Liver (tissue), 9 donors: ENCODE results near the gene COQ8B. TPM values are rescaled to one million over a fixed set of nuclear protein-coding genes. Genes with fewer than 3 reads are reported as not detected.

Experiments used
- DNase-seq: peaks from one replicate; pipeline ENCODE4 v3.0.0-alpha.2; 2017; ENCODE audit warnings: low spot score
- H3K27ac ChIP-seq, 2 donors: one replicate each; pipeline ENCODE4 v1.7.0; 2013; ENCODE audit warnings: inconsistent platforms in 2 of 2, low read length in 2 of 2, control low read depth in 1 of 2, low read depth in 1 of 2, mild to moderate bottlenecking in 1 of 2
- H3K27me3 ChIP-seq, 4 donors: one replicate each; pipeline versions ENCODE4 v1.6.1 to v1.7.0; 2013; ENCODE audit warnings: low read length in 3 of 4, inconsistent platforms in 1 of 4, mild to moderate bottlenecking in 1 of 4, moderate library complexity in 1 of 4; ENCODE audit not compliant: control insufficient read depth in 4 of 4, insufficient read depth in 4 of 4
- H3K36me3 ChIP-seq, 4 donors: one replicate each; pipeline versions ENCODE4 v1.6.1 to v1.7.0; 2013; ENCODE audit warnings: low read length in 3 of 4, mild to moderate bottlenecking in 3 of 4, low read depth in 1 of 4, moderate library complexity in 1 of 4; ENCODE audit not compliant: control insufficient read depth in 4 of 4, insufficient read depth in 3 of 4
- H3K4me1 ChIP-seq, 4 donors: one replicate each; pipeline versions ENCODE4 v1.6.1 to v1.7.0; 2013; ENCODE audit warnings: low read length in 3 of 4, mild to moderate bottlenecking in 3 of 4, moderate library complexity in 1 of 4; ENCODE audit not compliant: control insufficient read depth in 4 of 4, insufficient read depth in 4 of 4
- H3K4me3 ChIP-seq, 3 donors: one replicate each; pipeline versions ENCODE4 v1.6.1 to v1.7.0; 2013; ENCODE audit warnings: low read length in 3 of 3, control low read depth in 1 of 3, low read depth in 1 of 3, mild to moderate bottlenecking in 1 of 3
- H3K9ac ChIP-seq, 2 donors: one replicate each; pipeline ENCODE4 v1.7.0; 2013; ENCODE audit warnings: low read length in 2 of 2, mild to moderate bottlenecking in 2 of 2, moderate library complexity in 2 of 2, control low read depth in 1 of 2, low read depth in 1 of 2
- H3K9me3 ChIP-seq, 4 donors: one replicate each; pipeline versions ENCODE4 v1.6.1 to v1.7.0; 2013; ENCODE audit warnings: low read length in 3 of 4; ENCODE audit not compliant: control insufficient read depth in 4 of 4
- EGR1 ChIP-seq, 2 donors: IDR thresholded peaks; 2 replicates each; pipeline ENCODE4 v1.6.1; 2016 to 2018; ENCODE audit warnings: antibody characterized with exemption in 2 of 2, low read depth in 2 of 2
- FOXA2 ChIP-seq: IDR thresholded peaks from 2 replicates; pipeline ENCODE4 v1.6.1; 2016; ENCODE audit warnings: antibody characterized with exemption
- GABPA ChIP-seq, 2 donors: IDR thresholded peaks in 1 of 2; conservative IDR thresholded peaks in 1 of 2; 2 replicates each; pipeline ENCODE4 v1.6.1; 2016; ENCODE audit warnings: antibody characterized with exemption in 2 of 2, mild to moderate bottlenecking in 1 of 2, moderate library complexity in 1 of 2
- HNF4A ChIP-seq, 2 donors: conservative IDR thresholded peaks; 2 replicates each; pipeline ENCODE4 v1.6.1; 2016; ENCODE audit warnings: antibody characterized with exemption in 2 of 2, mild to moderate bottlenecking in 2 of 2
- HNF4G ChIP-seq: IDR thresholded peaks from 2 replicates; pipeline ENCODE4 v1.6.1; 2016; ENCODE audit warnings: antibody characterized with exemption
- JUND ChIP-seq, 2 donors: IDR thresholded peaks; 2 replicates each; pipeline ENCODE4 v1.6.1; 2016; ENCODE audit warnings: antibody characterized with exemption in 2 of 2
- MAX ChIP-seq: IDR thresholded peaks from 2 replicates; pipeline ENCODE4 v1.6.1; 2016; ENCODE audit warnings: antibody characterized with exemption
- NR2F2 ChIP-seq: IDR thresholded peaks from 2 replicates; pipeline ENCODE4 v1.6.1; 2016; ENCODE audit warnings: antibody characterized with exemption
- RAD21 ChIP-seq, 2 donors: IDR thresholded peaks; 2 replicates each; pipeline ENCODE4 v1.6.1; 2016; ENCODE audit warnings: antibody characterized with exemption in 2 of 2, mild to moderate bottlenecking in 2 of 2
- REST ChIP-seq: IDR thresholded peaks from 2 replicates; pipeline ENCODE4 v1.6.1; 2016; ENCODE audit warnings: antibody characterized with exemption, mild to moderate bottlenecking
- RXRA ChIP-seq, 2 donors: IDR thresholded peaks; 2 replicates each; pipeline ENCODE4 v1.6.1; 2017 to 2018; ENCODE audit warnings: antibody characterized with exemption in 2 of 2, mild to moderate bottlenecking in 1 of 2
- SP1 ChIP-seq: IDR thresholded peaks from 2 replicates; pipeline ENCODE4 v1.6.1; 2018; ENCODE audit warnings: antibody characterized with exemption, mild to moderate bottlenecking
- TAF1 ChIP-seq: conservative IDR thresholded peaks from 2 replicates; pipeline ENCODE4 v1.6.1; 2016; ENCODE audit warnings: antibody characterized with exemption, mild to moderate bottlenecking
- YY1 ChIP-seq: IDR thresholded peaks from 2 replicates; pipeline ENCODE4 v1.6.1; 2016; ENCODE audit warnings: antibody characterized with exemption, mild to moderate bottlenecking
- WGBS: extraction: QIAGEN DNeasy Blood & Tissue Kit; methylation state at CpG from one replicate; pipeline ENCODE4 v1.1.7; 2013; 5-methylcytosine and 5-hydroxymethylcytosine counted together
- polyA plus RNA-seq, 2 donors: library from polyadenylated mRNA; stranded (reverse) in 1 of 2; unstranded in 1 of 2; fragments of 200-250 nt in 1 of 2; fragments of >200 nt in 1 of 2; fragmentation: Nextera tagmentation in 1 of 2; extraction: Ambion mirVana in 1 of 2; gene quantifications; one replicate each; pipeline versions ENCODE4 v1.2.1 to v1.2.3, GENCODE V29; 2013 to 2015
- total RNA-seq, 2 donors: library from RNA; depleted of rRNA; stranded (reverse); fragments of >200 nt; gene quantifications; one replicate each; pipeline ENCODE4 v1.2.3, GENCODE V29; 2014
- TF ChIP-seq, protein P1 (sequence below): IDR thresholded peaks from 2 replicates; pipeline ENCODE4 v1.6.1; 2016; ENCODE audit warnings: antibody characterized with exemption
- TF ChIP-seq, protein P2 (sequence below): fragments of 150-350 bp; IDR thresholded peaks from 2 replicates; pipeline ENCODE4 v1.5.1; 2017; ENCODE audit warnings: improper control_type of control experiment, low read depth, low read length; ENCODE audit not compliant: missing input control
- TF ChIP-seq, protein P3 (sequence below): IDR thresholded peaks from 2 replicates; pipeline ENCODE4 v1.6.1; 2016; ENCODE audit warnings: antibody characterized with exemption
- donor health status: healthy.
- donor health status: healthy.
- donor health status: healthy.
- donor health status: healthy.
- donor health status: healthy.

Gene COQ8B
- total and polyA plus RNA-seq, 4 donors = 6.4 to 30.6 (median 19.9) TPM

GRCh38 chr19:40716031-40716481 lies 630 bp downstream of the COQ8B start:
- Histone ChIP-seq H3K4me3 (peak overlapping the region; percentile 61 to 91 (median 66)), H3K27ac (peak overlapping the region; percentile 95 to 97), H3K9me3 (no peaks in the 10 kb centered on the region), H3K4me1 (peaks cover 9 to 55% (median 39%) of the 10 kb centered on the region in 4 donors), H3K36me3 (peaks cover 0 to 5% (median 4%) of the 10 kb centered on the region in 4 donors), H3K27me3 (no peaks in the 10 kb centered on the region), H3K9ac (peak overlapping the region; percentile 18 to 93)
- 16% methylated on average over 8 of the region's 8 CpGs for WGBS
- DNase-seq = no peak
- TF ChIP-seq HNF4G = no peak
- no peak for TF ChIP-seq JUND (IDR thresholded peaks at IDR 0.05)
- no peak for TF ChIP-seq TAF1
- TF ChIP-seq, protein P1, sequence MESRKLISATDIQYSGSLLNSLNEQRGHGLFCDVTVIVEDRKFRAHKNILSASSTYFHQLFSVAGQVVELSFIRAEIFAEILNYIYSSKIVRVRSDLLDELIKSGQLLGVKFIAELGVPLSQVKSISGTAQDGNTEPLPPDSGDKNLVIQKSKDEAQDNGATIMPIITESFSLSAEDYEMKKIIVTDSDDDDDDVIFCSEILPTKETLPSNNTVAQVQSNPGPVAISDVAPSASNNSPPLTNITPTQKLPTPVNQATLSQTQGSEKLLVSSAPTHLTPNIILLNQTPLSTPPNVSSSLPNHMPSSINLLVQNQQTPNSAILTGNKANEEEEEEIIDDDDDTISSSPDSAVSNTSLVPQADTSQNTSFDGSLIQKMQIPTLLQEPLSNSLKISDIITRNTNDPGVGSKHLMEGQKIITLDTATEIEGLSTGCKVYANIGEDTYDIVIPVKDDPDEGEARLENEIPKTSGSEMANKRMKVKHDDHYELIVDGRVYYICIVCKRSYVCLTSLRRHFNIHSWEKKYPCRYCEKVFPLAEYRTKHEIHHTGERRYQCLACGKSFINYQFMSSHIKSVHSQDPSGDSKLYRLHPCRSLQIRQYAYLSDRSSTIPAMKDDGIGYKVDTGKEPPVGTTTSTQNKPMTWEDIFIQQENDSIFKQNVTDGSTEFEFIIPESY = no peak
- TF ChIP-seq RAD21 (IDR thresholded peaks at IDR 0.05) = no peak
- TF ChIP-seq SP1 = no peak
- no peak for TF ChIP-seq NR2F2
- no peak for TF ChIP-seq YY1
- TF ChIP-seq FOXA2 = no peak
- TF ChIP-seq, protein P2, sequence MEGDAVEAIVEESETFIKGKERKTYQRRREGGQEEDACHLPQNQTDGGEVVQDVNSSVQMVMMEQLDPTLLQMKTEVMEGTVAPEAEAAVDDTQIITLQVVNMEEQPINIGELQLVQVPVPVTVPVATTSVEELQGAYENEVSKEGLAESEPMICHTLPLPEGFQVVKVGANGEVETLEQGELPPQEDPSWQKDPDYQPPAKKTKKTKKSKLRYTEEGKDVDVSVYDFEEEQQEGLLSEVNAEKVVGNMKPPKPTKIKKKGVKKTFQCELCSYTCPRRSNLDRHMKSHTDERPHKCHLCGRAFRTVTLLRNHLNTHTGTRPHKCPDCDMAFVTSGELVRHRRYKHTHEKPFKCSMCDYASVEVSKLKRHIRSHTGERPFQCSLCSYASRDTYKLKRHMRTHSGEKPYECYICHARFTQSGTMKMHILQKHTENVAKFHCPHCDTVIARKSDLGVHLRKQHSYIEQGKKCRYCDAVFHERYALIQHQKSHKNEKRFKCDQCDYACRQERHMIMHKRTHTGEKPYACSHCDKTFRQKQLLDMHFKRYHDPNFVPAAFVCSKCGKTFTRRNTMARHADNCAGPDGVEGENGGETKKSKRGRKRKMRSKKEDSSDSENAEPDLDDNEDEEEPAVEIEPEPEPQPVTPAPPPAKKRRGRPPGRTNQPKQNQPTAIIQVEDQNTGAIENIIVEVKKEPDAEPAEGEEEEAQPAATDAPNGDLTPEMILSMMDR = no peak
- TF ChIP-seq REST = no peak
- TF ChIP-seq, protein P3, sequence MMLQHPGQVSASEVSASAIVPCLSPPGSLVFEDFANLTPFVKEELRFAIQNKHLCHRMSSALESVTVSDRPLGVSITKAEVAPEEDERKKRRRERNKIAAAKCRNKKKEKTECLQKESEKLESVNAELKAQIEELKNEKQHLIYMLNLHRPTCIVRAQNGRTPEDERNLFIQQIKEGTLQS = no peak
- TF ChIP-seq GABPA (IDR thresholded peaks at IDR 0.05 in 1 of 2, conservative IDR thresholded peaks at IDR 0.05 in 1 of 2) = no peak
- TF ChIP-seq MAX = no peak
- TF ChIP-seq HNF4A (conservative IDR thresholded peaks at IDR 0.05) = no peak
- no peak for TF ChIP-seq RXRA (IDR thresholded peaks at IDR 0.05)
- TF ChIP-seq EGR1 (IDR thresholded peaks at IDR 0.05; ENCODE audit: low read depth in 2 of 2) = no peak
